Measurements from ENCODE around the gene DNAJA2.

DNA sequence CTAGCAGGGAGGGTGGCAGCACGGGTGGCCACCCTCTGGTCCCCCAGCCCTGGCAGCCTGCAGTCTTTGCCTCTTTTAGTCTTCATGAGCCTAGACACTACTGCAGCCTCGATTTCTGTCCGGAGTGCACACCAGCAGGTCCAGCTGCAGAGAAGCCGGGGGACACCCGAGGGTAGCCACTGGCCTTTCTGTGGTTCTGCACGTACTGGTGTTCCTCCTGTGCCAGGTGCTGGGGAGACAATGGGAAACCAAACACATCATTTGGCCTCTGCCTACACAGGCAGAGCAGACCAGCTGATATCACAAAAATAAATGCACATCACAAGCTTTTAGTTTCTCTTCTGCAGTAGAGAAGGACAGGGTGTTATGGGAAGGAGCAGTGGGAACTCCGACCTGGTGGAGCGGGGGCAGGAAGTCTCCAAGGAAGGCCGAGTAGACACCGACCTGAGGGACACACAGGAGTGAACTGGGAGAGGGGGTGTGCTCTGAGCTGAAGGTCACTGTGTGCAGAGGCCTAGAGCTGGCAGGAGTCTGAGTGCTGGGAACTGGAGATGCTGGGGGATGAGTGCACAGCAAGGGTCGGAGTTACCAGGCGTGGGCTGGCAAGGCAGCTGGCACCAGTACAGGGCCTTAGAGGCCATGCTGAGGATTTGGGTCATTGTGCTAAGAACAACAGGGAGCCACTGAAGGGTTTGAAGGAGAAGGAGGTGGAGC lies 66.3 kb downstream of the DNAJA2 start:
- TF ChIP-seq EZH2 (IDR thresholded peaks at IDR 0.05; ENCODE audit: insufficient read depth, poor library complexity, severe bottlenecking) (no peak), EZH2phosphoT487 (IDR thresholded peaks at IDR 0.05; ENCODE audit: insufficient read depth, low read depth) (no peak)
